Right lobe of liver (tissue), 6 donors: ENCODE data around the gene OXT. TPM values are rescaled to one million over a fixed set of nuclear protein-coding genes. Genes with fewer than 3 reads are reported as not detected.
"Not testable (repeated sequence)": the region's sequence is repeated elsewhere in the genome, so short reads cannot be mapped to it uniquely, and the experiment has no call there.

ENCODE experiments used
- ATAC-seq, 4 donors: fragments of 200-7000 bp; cut with Tn5 transposase; one replicate each; pipeline ENCODE4 v1.9.1; 2020; ENCODE audit warnings: mild to moderate bottlenecking in 4 of 4, moderate library complexity in 4 of 4
- DNase-seq, 3 donors: peaks; one replicate each; pipeline ENCODE4 v3.0.0-alpha.2; 2020
- H3K27ac ChIP-seq, 3 donors: fragments of 200-600 bp; one replicate each; pipeline ENCODE4 v1.8.0; 2022
- H3K27me3 ChIP-seq, 2 donors: fragments of 200-600 bp; one replicate each; pipeline ENCODE4 v1.8.0; 2022
- H3K36me3 ChIP-seq, 4 donors: fragments of 200-600 bp; sonication (generic) in 1 of 4; one replicate each; pipeline versions ENCODE4 v1.5.1 to v1.8.0; 2017 to 2022; ENCODE audit warnings: control low read depth in 1 of 4
- H3K4me1 ChIP-seq, 4 donors: fragments of 200-600 bp; sonication (generic) in 1 of 4; one replicate each; pipeline versions ENCODE4 v1.5.1 to v1.8.0; 2017 to 2022; ENCODE audit warnings: control low read depth in 1 of 4
- H3K4me3 ChIP-seq, 3 donors: fragments of 200-600 bp; one replicate each; pipeline ENCODE4 v1.8.0; 2022
- H3K9me3 ChIP-seq, 4 donors: fragments of 200-600 bp; sonication (generic) in 1 of 4; one replicate each; pipeline versions ENCODE4 v1.5.1 to v1.8.0; 2017 to 2022; ENCODE audit warnings: control low read depth in 1 of 4
- CTCF ChIP-seq, 4 donors: fragments of 200-600 bp in 3 of 4; fragments of 450-650 bp in 1 of 4; IDR thresholded peaks; one replicate each; pipeline versions ENCODE4 v1.5.1 to v1.8.0; 2016 to 2022; ENCODE audit warnings: antibody characterized with exemption in 4 of 4, mild to moderate bottlenecking in 2 of 4
- POLR2A ChIP-seq: fragments of 450-650 bp; IDR thresholded peaks from one replicate; pipeline ENCODE4 v1.6.1; 2017; ENCODE audit warnings: antibody characterized with exemption, mild to moderate bottlenecking
- whole genome bisulfite sequencing: methylation state at CpG from one replicate; pipeline ENCODE4 v1.1.6; 2018; ENCODE audit warnings: low coverage, low lambda C conversion rate; ENCODE audit not compliant: insufficient coverage; ENCODE audit errors: missing lambda C conversion rate; 5-methylcytosine and 5-hydroxymethylcytosine counted together
- intact Hi-C, 2 donors: fragments of 100-400 bp; cut with DNase I; formaldehyde crosslinking; loops; one replicate each; pipeline versions ENCODE4 v1.11.2 to v1.14.1; 2022
- total RNA-seq, 6 experiments: library from RNA; depleted of rRNA in 2 of 6; stranded (reverse); fragments of >200 nt in 2 of 6; fragmentation: NEBNext Ultra II Directional in 3 of 6; extraction: Animal tissue kit (Norgen Biotek cat#: 25700) in 3 of 6; gene quantifications; one replicate each; pipeline versions ENCODE4 v1.1.0 to v1.2.4, GENCODE V29; 2016 to 2023
- donor health status: DM: no; HTN: yes; CAD: no.
- donor health status: DM: no; HTN: no; CAD: no.
- donor health status: DM: no; HTN: no; CAD: no.
- donor health status: DM: no; HTN: yes; CAD: no.
- donor health status: DM: no; HTN: yes; CAD: no.

The OXT gene
- total RNA-seq, 6 experiments from 2014 or later: 1.8 to 41.2 (median 7.0) TPM

- intact Hi-C loops: loop anchor here in 1 of 2 donors (10.0 kb wide), 1 partner anchor 68 kb away; no protein-coding TSS in a partner anchor
- ATAC-seq (no peak), DNase-seq (no peak)
- H3K9me3 ChIP-seq: no peaks in the 10 kb centered on the region
- peak overlapping the region in 2 of 3 donors; percentile 77 to 86 for H3K27ac ChIP-seq
- 50% methylated on average over 20 of the region's 39 CpGs for WGBS
- H3K4me1 ChIP-seq: peaks cover 0 to 22% (median 5%) of the 10 kb centered on the region in 4 donors
- H3K4me3 ChIP-seq: peak overlapping the region; percentile 81 to 98 (median 86)
- H3K27me3 ChIP-seq: no peaks in the 10 kb centered on the region
- TF ChIP-seq POLR2A (no peak), CTCF (IDR thresholded peaks at IDR 0.05) (no peak)
- H3K36me3 ChIP-seq: peaks cover 0 to 26% (median 12%) of the 10 kb centered on the region in 4 donors
Measured at GRCh38 chr20:3046677-3047462, 24.6 kb upstream of the OXT start.

GRCh38 chr20:3047486-3048419 lies 23.7 kb upstream of the OXT start:
- Histone ChIP-seq H3K27me3 (no peaks in the 10 kb centered on the region), H3K27ac (no peak overlapping the region), H3K4me1 (peaks cover 0 to 15% (median 3%) of the 10 kb centered on the region in 4 donors), H3K9me3 (no peaks in the 10 kb centered on the region), H3K4me3 (no peak overlapping the region), H3K36me3 (peaks cover 0 to 26% (median 12%) of the 10 kb centered on the region in 4 donors)
- intact Hi-C loops: loop anchor here in 1 of 2 donors (10.0 kb wide), 1 partner anchor 67 kb away; no protein-coding TSS in a partner anchor
- DNase-seq: no peak
- ATAC-seq: no peak
- TF ChIP-seq POLR2A (no peak), CTCF (IDR thresholded peaks at IDR 0.05) (no peak)
- 62% methylated on average over 5 of the region's 14 CpGs for WGBS

- TF ChIP-seq POLR2A (no peak), CTCF (IDR thresholded peaks at IDR 0.05) (peak in 1 of 4 donors; percentile 9)
- Histone ChIP-seq H3K9me3 (no peaks in the 10 kb centered on the region), H3K4me3 (no peak overlapping the region), H3K27me3 (no peaks in the 10 kb centered on the region), H3K4me1 (peaks cover 0 to 11% (median 2%) of the 10 kb centered on the region in 4 donors), H3K36me3 (peaks cover 0 to 26% (median 12%) of the 10 kb centered on the region in 4 donors), H3K27ac (no peak overlapping the region)
- DNase-seq (no peak), ATAC-seq (no peak)
- WGBS: 54% methylated on average over 6 of the region's 7 CpGs
- intact Hi-C loops: no loop called here
Measured at GRCh38 chr20:3051385-3052019, 19.9 kb upstream of the OXT start.

- DNase-seq (no peak), ATAC-seq (peak in 1 of 4 donors; percentile 35)
- Histone ChIP-seq H3K4me1 (no peaks in the 10 kb centered on the region), H3K36me3 (no peaks in the 10 kb centered on the region), H3K27ac (no peak overlapping the region), H3K9me3 (no peaks in the 10 kb centered on the region), H3K27me3 (no peaks in the 10 kb centered on the region), H3K4me3 (no peak overlapping the region)
- no peak for TF ChIP-seq CTCF (IDR thresholded peaks at IDR 0.05)
- no peak for TF ChIP-seq POLR2A
- intact Hi-C loops: no loop called here
- no CpG with 5 or more reads among the region's 3 CpGs for WGBS
Measured at GRCh38 chr20:3059489-3059888, 11.9 kb upstream of the OXT start.

GRCh38 chr20:3064119-3064518 lies 7.3 kb upstream of the OXT start:
- H3K27ac ChIP-seq, H3K36me3 ChIP-seq, H3K4me3 ChIP-seq, H3K27me3 ChIP-seq, intact Hi-C loops, ATAC-seq, DNase-seq, H3K9me3 ChIP-seq: not testable (repeated sequence)
- WGBS: 89% methylated on average over 4 of the region's 6 CpGs
- peaks cover 0 to 21% (median 3%) of the 10 kb centered on the region in 4 donors for H3K4me1 ChIP-seq
